K562 (cell line): Measurements from ENCODE around the gene SRPK2. TPM values are rescaled to one million over a fixed set of nuclear protein-coding genes. Genes with fewer than 3 reads are reported as not detected.

Source experiments
- ATAC-seq: fragments of 200-7000 bp; cut with Tn5 transposase; 3 replicates; pipeline ENCODE4 v1.9.1; 2020; ENCODE audit warnings: moderate library complexity
- BruUV-seq: library from RNA; stranded (reverse); fragments of 400-500 nt; replicated peaks from 2 replicates; lab custom pipeline; 2021; lab: Mats Ljungman, UMichigan
- CTCF ChIA-PET: fragments of 300-600 bp; formaldehyde crosslinking; extraction: SDS; loops from one replicate; lab custom pipeline; 2021; ENCODE audit warnings: low intra/inter-chr PET ratio; lab: Yijun Ruan, JAX
- POLR2A ChIA-PET: fragments of 300-600, 350-650 bp; sonication (Branson Sonifier 250); formaldehyde crosslinking; extraction: SDS; loops from one replicate; lab custom pipeline; 2021; ENCODE audit warnings: antibody characterized with exemption, inconsistent platforms; lab: Yijun Ruan, JAX
- DNase-seq, 4 experiments: peaks; one replicate each; pipeline versions ENCODE4 v3.0.0 to v3.0.0-alpha.2; 2011 to 2018; ENCODE audit warnings: low spot score in 3 of 4, mixed read lengths in 3 of 4; ENCODE audit errors: extremely low read depth in 1 of 4
- FAIRE-seq: peaks from 2 replicates; lab custom pipeline; 2011; peaks lifted over from hg19 to GRCh38; lab: Jason Lieb, UNC
- H2AFZ ChIP-seq: 2 replicates; pipeline ENCODE4 v1.6.0; 2011; ENCODE audit warnings: low read depth, low read length, control low read depth, inconsistent platforms
- H3K27ac ChIP-seq: fragments of 200-600 bp; 3 replicates; pipeline ENCODE4 v1.8.0; 2011; ENCODE audit warnings: low read depth, mild to moderate bottlenecking, control low read depth, inconsistent platforms, low read length, moderate library complexity, mixed read lengths; ENCODE audit errors: extremely low read depth
- H3K27me3 ChIP-seq, 2 experiments: fragments of 300-600 bp in 1 of 2; 2 replicates in 1 of 2; 3 replicates in 1 of 2; pipeline versions ENCODE4 v1.6.0 to v1.8.0; 2011; ENCODE audit warnings: inconsistent platforms in 2 of 2, low read length in 2 of 2, mild to moderate bottlenecking in 1 of 2, mixed read lengths in 1 of 2, moderate library complexity in 1 of 2; ENCODE audit not compliant: control insufficient read depth in 2 of 2, insufficient read depth in 2 of 2
- H3K36me3 ChIP-seq: fragments of 300-600 bp; 3 replicates; pipeline ENCODE4 v1.8.0; 2011; ENCODE audit warnings: mild to moderate bottlenecking, low read length, inconsistent platforms; ENCODE audit not compliant: control insufficient read depth, insufficient read depth
- H3K4me1 ChIP-seq, 2 experiments: fragments of 200-600 bp in 1 of 2; replicated peaks in 1 of 2; 2 replicates in 1 of 2; 3 replicates in 1 of 2; pipeline versions ENCODE4 v1.5.1 to v1.8.0; 2011; ENCODE audit warnings: inconsistent platforms in 2 of 2, low read length in 2 of 2, mild to moderate bottlenecking in 1 of 2, mixed read lengths in 1 of 2, moderate library complexity in 1 of 2; ENCODE audit not compliant: control insufficient read depth in 2 of 2, insufficient read depth in 2 of 2
- H3K4me2 ChIP-seq: 2 replicates; pipeline ENCODE4 v1.6.1; 2011; ENCODE audit warnings: low read length, control low read depth, inconsistent platforms, mixed read lengths; ENCODE audit not compliant: insufficient read depth
- H3K4me3 ChIP-seq: fragments of 200-600 bp; sonication (generic), shearing (Covaris generic); 2 replicates; pipeline ENCODE4 v1.5.1; 2016; ENCODE audit warnings: control low read depth, inconsistent platforms
- H3K79me2 ChIP-seq: fragments of 200-600 bp; 3 replicates; pipeline ENCODE4 v1.8.0; 2011; ENCODE audit warnings: low read length, inconsistent platforms; ENCODE audit not compliant: control insufficient read depth, insufficient read depth
- H3K9ac ChIP-seq, 2 experiments: 2 replicates each; pipeline versions ENCODE4 v1.6.0 to v1.6.1; 2011; ENCODE audit warnings: low read depth in 2 of 2, low read length in 2 of 2, control low read depth in 1 of 2, inconsistent platforms in 1 of 2, mild to moderate bottlenecking in 1 of 2, mixed read lengths in 1 of 2; ENCODE audit not compliant: insufficient read depth in 1 of 2
- H3K9me1 ChIP-seq: one replicate; pipeline ENCODE4 v1.6.0; 2011; ENCODE audit warnings: inconsistent platforms, mild to moderate bottlenecking, low read length, moderate library complexity; ENCODE audit not compliant: control insufficient read depth, insufficient read depth
- H3K9me3 ChIP-seq: replicated peaks from 2 replicates; pipeline ENCODE4 v1.5.1; 2011; ENCODE audit warnings: low read depth, low read length, inconsistent platforms; ENCODE audit not compliant: control insufficient read depth, insufficient read depth
- H4K20me1 ChIP-seq: replicated peaks from 2 replicates; pipeline ENCODE4 v1.6.1; 2011; ENCODE audit warnings: low read length, inconsistent platforms, mixed read lengths; ENCODE audit not compliant: control insufficient read depth, insufficient read depth
- ZC3H4 ChIP-seq: sonication (generic); formaldehyde crosslinking; IDR thresholded peaks from 2 replicates; pipeline ENCODE4 v1.9.0; 2021; ENCODE audit warnings: missing genetic modification reagents, borderline replicate concordance
- ZNF639 ChIP-seq, 2 experiments: fragments of 200-800 bp in 1 of 2; sonication (Bioruptor generic) in 1 of 2; sonication (generic) in 1 of 2; formaldehyde crosslinking in 1 of 2; IDR thresholded peaks in 1 of 2; conservative IDR thresholded peaks in 1 of 2; 2 replicates each; pipeline versions ENCODE4 v1.5.0 to v1.6.1; 2016 to 2020; ENCODE audit warnings: missing compliant biosample characterization in 1 of 2, missing genetic modification characterization in 1 of 2, missing genetic modification reagents in 1 of 2
- WGBS: fragments of 100-300 bp; shearing (Covaris generic); methylation state at CpG from one replicate; pipeline ENCODE4 v1.1.6; 2016; ENCODE audit warnings: low coverage, mixed read lengths; ENCODE audit not compliant: insufficient coverage; ENCODE audit errors: missing lambda C conversion rate; 5-methylcytosine and 5-hydroxymethylcytosine counted together
- in situ Hi-C: fragments of 300-500 bp; cut with MboI; formaldehyde crosslinking; loops from 4 replicates; pipeline ENCODE4 v1.15.0; 2018; ENCODE audit warnings: inconsistent platforms, mixed read lengths
- intact Hi-C: fragments of 100-400 bp; cut with micrococcal nuclease; formaldehyde crosslinking; loops from 2 replicates; pipeline ENCODE4 v1.14.2; 2022
- polyA plus RNA-seq, 8 experiments: library from polyadenylated mRNA; depleted of rRNA in 4 of 8; stranded (reverse) in 5 of 8; unstranded in 3 of 8; fragments of >200 nt; fragmentation: Nextera tagmentation in 2 of 8; fragmentation: Illumina TruSeq in 1 of 8; extraction: Ambion mirVana in 2 of 8; extraction: Trizol in 1 of 8; gene quantifications; 2 replicates each; pipeline versions ENCODE4 v1.2.1 to v1.2.3, GENCODE V29; 2011 to 2014; ENCODE audit warnings: inconsistent platforms in 1 of 8, missing spikeins in 1 of 8
- total RNA-seq, 7 experiments: library from RNA; depleted of rRNA in 6 of 7; stranded (reverse); fragments of >200 nt in 6 of 7; fragmentation: Illumina TruSeq in 2 of 7; extraction: Trizol in 2 of 7; gene quantifications; 2 replicates each; pipeline versions ENCODE4 v1.2.1 to v1.2.3, GENCODE V29; 2011 to 2021; ENCODE audit warnings: low replicate concordance in 1 of 7
- TF ChIP-seq, protein P1 (sequence below): IDR thresholded peaks from 2 replicates; pipeline ENCODE4 v1.6.1; 2016; ENCODE audit warnings: missing genetic modification characterization, missing compliant biosample characterization

The SRPK2 gene
- total and polyA plus RNA-seq, 9 of the 15 experiments (the other 6 are each of a cell fraction or from before 2014, with no cell fraction given) = 21.5 to 44.7 (median 33.3) TPM

DNA sequence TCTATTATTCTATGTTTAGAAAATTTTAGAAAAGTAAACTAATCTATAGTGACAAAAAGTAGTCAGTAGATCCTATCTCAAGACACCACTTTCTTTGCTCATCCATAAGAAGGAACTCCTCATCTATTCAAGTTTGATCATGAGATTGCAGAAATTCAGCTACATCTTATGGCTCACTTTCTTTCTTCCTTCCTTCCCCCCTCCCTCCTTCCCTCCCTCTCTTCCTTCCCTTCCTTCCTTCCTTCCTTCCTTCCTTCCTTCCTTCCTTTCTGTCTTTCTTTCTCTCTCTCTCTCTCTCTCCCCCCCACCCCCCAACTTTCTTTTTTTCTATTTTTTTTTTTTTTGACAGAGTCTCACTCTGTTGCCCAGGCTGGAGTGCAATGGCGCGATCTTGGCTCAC, 35.3 kb upstream of the SRPK2 start:
- 64% methylated on average over 2 of the region's 2 CpGs for WGBS
- no TSS peak for BruUV-seq
- no peaks in the 10 kb centered on the region for H3K36me3 ChIP-seq
- no peaks in the 10 kb centered on the region for H3K9me3 ChIP-seq
- no peak overlapping the region for H3K4me2 ChIP-seq
- peaks cover 0 to 5% of the 10 kb centered on the region in 2 experiments; a peak in 1 of 5 replicates for H3K4me1 ChIP-seq
- peaks cover 8 to 12% of the 10 kb centered on the region in 2 experiments; a peak in 4 of 5 replicates for H3K27me3 ChIP-seq
- no peak overlapping the region for H3K4me3 ChIP-seq
- no peak overlapping the region for H3K9ac ChIP-seq
- in situ Hi-C loops (no loop called here), intact Hi-C loops (no loop called here)
- FAIRE-seq (no peak), ATAC-seq (no peak), DNase-seq (no peak)
- H3K9me1 ChIP-seq = no peaks in the 10 kb centered on the region
- POLR2A ChIA-PET = no interaction called here
- H2AFZ ChIP-seq = no peak overlapping the region
- CTCF ChIA-PET = no interaction called here
- TF ChIP-seq, protein P1, sequence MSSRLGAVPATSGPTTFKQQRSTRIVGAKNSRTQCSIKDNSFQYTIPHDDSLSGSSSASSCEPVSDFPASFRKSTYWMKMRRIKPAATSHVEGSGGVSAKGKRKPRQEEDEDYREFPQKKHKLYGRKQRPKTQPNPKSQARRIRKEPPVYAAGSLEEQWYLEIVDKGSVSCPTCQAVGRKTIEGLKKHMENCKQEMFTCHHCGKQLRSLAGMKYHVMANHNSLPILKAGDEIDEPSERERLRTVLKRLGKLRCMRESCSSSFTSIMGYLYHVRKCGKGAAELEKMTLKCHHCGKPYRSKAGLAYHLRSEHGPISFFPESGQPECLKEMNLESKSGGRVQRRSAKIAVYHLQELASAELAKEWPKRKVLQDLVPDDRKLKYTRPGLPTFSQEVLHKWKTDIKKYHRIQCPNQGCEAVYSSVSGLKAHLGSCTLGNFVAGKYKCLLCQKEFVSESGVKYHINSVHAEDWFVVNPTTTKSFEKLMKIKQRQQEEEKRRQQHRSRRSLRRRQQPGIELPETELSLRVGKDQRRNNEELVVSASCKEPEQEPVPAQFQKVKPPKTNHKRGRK (tag) = peak; percentile 61
- TF ChIP-seq ZC3H4 (CRISPR knock-in tag) (no peak), ZNF639 (CRISPR knock-in tag; conservative IDR thresholded peaks at IDR 0.05 in 1 of 2, IDR thresholded peaks at IDR 0.05 in 1 of 2) (no peak)
- H4K20me1 ChIP-seq = no peaks in the 10 kb centered on the region
- H3K27ac ChIP-seq = no peak overlapping the region
- no peaks in the 10 kb centered on the region for H3K79me2 ChIP-seq
